Adipocyte (in vitro differentiated cells): Measurements from ENCODE around the gene MRGPRF.

Experiments
- DNase-seq: peaks from one replicate; pipeline ENCODE4 v3.0.0-alpha.2; 2015; ENCODE audit warnings: low read depth
- H3K27me3 ChIP-seq: replicated peaks from 2 replicates; pipeline ENCODE4 v1.7.0; 2013; ENCODE audit warnings: mild to moderate bottlenecking, low read length, moderate library complexity; ENCODE audit not compliant: control insufficient read depth, insufficient read depth
- H3K36me3 ChIP-seq: 2 replicates; pipeline ENCODE4 v1.7.0; 2013; ENCODE audit warnings: low read length, mild to moderate bottlenecking, moderate library complexity; ENCODE audit not compliant: control insufficient read depth, insufficient read depth, severe bottlenecking
- H3K4me1 ChIP-seq: 2 replicates; pipeline ENCODE4 v1.7.0; 2013; ENCODE audit warnings: mild to moderate bottlenecking, low read length, moderate library complexity; ENCODE audit not compliant: control insufficient read depth, insufficient read depth
- H3K4me3 ChIP-seq: 2 replicates; pipeline ENCODE4 v1.7.0; 2013; ENCODE audit warnings: mild to moderate bottlenecking, low read length, moderate library complexity
- H3K9ac ChIP-seq: 2 replicates; pipeline ENCODE4 v1.7.0; 2013; ENCODE audit warnings: mild to moderate bottlenecking, low read length, moderate library complexity
- H3K9me3 ChIP-seq: 2 replicates; pipeline ENCODE4 v1.7.0; 2013; ENCODE audit warnings: mild to moderate bottlenecking, low read length, moderate library complexity; ENCODE audit not compliant: control insufficient read depth

The MRGPRF gene

DNA sequence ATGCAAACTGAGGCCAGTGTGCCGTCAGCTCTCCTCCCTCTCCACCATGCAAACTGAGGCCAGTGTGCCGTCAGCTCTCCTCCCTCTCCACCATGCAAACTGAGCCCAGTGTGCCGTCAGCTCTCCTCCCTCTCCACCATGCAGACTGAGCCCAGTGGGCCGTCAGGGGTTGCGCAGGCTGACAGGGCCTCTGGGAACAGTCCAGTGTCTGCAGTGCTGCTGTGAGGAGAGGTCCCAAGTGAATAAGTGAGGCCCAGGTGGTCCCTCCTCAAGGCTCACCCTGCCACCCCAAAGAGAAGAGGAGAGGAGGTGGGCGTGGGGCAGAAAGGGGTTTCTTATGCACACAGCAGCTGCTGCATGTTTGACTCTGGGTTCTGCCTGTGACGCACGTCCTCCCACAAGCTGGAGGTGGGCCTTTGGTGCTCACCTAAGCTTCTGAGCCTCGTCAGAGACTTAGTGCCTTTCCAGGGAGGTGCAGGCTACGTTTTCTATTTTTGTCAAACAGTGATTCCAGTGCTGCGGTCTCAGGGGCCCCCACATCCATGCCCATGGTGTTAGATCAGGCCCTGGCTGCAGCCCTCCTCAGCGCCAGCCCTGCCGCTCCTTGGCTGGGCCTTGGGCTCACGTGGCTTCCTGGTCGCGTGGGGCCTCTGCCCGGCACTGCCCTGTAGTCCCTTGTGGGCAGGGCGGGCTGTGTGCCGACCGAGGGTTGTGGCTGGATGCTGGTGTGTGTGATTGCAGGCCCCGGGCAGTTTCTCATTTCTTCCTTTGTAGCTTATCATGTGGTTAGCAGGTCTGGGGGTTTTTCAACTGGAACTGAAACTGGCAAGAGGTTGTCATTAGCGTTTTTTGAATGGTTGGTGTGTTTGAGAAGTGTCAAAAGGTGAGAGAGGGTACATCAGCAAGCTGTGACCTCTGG lies 42.8 kb upstream of the MRGPRF start:
- no peak overlapping the region for H3K4me3 ChIP-seq
- H3K9ac ChIP-seq: no peak overlapping the region
- no peaks in the 10 kb centered on the region for H3K9me3 ChIP-seq
- peaks cover 29% of the 10 kb centered on the region for H3K36me3 ChIP-seq
- DNase-seq: no peak
- peaks cover 15% of the 10 kb centered on the region for H3K4me1 ChIP-seq
- H3K27me3 ChIP-seq: no peaks in the 10 kb centered on the region

DNA sequence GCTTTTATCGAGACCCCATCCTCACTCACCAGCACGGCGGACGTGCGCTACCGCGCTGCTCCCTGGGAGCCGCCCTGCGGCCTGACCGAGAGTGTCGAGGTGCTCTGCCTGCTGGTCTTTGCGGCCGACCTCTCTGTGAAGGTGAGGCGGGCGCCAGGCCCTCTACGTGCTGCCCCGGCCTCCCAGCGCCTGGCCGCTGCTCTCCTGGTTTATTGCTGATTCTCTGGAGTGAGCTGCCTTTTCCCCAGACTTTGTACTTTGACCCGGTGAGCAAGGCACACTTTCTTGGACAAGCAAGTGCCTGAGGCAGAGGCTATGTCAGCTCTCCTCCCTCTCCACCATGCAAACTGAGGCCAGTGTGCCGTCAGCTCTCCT lies 42.2 kb upstream of the MRGPRF start:
- no peaks in the 10 kb centered on the region for H3K9me3 ChIP-seq
- peaks cover 24% of the 10 kb centered on the region for H3K36me3 ChIP-seq
- H3K4me1 ChIP-seq: peaks cover 19% of the 10 kb centered on the region
- H3K9ac ChIP-seq: no peak overlapping the region
- H3K4me3 ChIP-seq: no peak overlapping the region
- H3K27me3 ChIP-seq: no peaks in the 10 kb centered on the region
- no peak for DNase-seq

GRCh38 chr11:69054397-69055211 lies 41.6 kb upstream of the MRGPRF start:
- H3K4me1 ChIP-seq: peaks cover 25% of the 10 kb centered on the region
- no peaks in the 10 kb centered on the region for H3K27me3 ChIP-seq
- peaks cover 24% of the 10 kb centered on the region for H3K36me3 ChIP-seq
- H3K9me3 ChIP-seq: no peaks in the 10 kb centered on the region
- H3K9ac ChIP-seq: no peak overlapping the region
- DNase-seq: no peak
- H3K4me3 ChIP-seq: no peak overlapping the region

DNA sequence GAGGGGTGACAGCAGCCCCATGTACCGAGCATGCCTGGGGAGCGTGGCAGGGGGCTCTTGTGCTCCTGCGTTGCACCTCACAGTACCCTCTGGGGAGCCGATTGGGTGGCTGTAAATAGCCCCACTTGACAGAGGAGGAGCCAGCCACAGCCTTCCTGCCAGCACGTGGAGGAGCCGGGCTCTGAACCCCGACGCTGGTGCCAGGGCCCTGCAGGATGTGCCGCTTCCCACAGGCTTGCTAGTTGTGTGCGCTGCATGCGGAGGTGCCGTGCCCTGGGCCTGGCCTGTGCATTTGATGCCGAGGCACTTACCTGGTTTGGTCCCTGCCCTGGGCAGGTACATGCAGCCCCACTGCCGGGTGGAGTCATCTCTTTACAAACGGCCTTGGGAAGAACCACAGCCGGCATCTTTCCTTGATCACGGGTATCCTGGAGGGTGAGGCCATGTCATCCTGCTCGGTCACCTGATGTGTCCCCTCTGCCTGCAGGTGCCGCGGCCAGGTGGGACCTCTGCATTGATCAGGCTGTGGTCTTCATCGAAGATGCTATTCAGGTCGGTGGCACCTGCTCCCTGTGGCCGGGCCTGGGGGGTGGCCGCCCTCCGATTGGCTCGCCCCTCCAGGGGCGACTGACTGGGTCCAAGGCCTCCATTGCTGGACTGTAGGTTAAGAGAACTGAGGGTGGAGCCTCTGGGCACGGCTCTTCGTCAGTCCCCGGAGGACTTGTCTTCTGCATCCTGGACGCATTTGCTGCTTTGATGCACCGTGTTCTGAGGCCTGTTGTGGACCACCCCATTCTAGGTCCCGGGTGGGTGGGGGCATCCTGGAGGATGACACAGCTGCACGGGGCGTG lies 40.7 kb upstream of the MRGPRF start:
- Histone ChIP-seq H3K36me3 (peaks cover 24% of the 10 kb centered on the region), H3K4me1 (peaks cover 29% of the 10 kb centered on the region), H3K9me3 (no peaks in the 10 kb centered on the region), H3K9ac (no peak overlapping the region), H3K4me3 (no peak overlapping the region), H3K27me3 (no peaks in the 10 kb centered on the region)
- no peak for DNase-seq

GRCh38 chr11:69053169-69053477 lies 40.1 kb upstream of the MRGPRF start:
- no peaks in the 10 kb centered on the region for H3K27me3 ChIP-seq
- no peak overlapping the region for H3K4me3 ChIP-seq
- peaks cover 24% of the 10 kb centered on the region for H3K36me3 ChIP-seq
- no peaks in the 10 kb centered on the region for H3K9me3 ChIP-seq
- DNase-seq: no peak
- H3K9ac ChIP-seq: no peak overlapping the region
- H3K4me1 ChIP-seq: peaks cover 31% of the 10 kb centered on the region

GRCh38 chr11:69052343-69053168 lies 39.5 kb upstream of the MRGPRF start:
- Histone ChIP-seq H3K36me3 (peaks cover 19% of the 10 kb centered on the region), H3K9me3 (no peaks in the 10 kb centered on the region), H3K9ac (peak overlapping the region; percentile 22), H3K27me3 (no peaks in the 10 kb centered on the region), H3K4me3 (no peak overlapping the region), H3K4me1 (peaks cover 31% of the 10 kb centered on the region)
- DNase-seq: no peak

DNA sequence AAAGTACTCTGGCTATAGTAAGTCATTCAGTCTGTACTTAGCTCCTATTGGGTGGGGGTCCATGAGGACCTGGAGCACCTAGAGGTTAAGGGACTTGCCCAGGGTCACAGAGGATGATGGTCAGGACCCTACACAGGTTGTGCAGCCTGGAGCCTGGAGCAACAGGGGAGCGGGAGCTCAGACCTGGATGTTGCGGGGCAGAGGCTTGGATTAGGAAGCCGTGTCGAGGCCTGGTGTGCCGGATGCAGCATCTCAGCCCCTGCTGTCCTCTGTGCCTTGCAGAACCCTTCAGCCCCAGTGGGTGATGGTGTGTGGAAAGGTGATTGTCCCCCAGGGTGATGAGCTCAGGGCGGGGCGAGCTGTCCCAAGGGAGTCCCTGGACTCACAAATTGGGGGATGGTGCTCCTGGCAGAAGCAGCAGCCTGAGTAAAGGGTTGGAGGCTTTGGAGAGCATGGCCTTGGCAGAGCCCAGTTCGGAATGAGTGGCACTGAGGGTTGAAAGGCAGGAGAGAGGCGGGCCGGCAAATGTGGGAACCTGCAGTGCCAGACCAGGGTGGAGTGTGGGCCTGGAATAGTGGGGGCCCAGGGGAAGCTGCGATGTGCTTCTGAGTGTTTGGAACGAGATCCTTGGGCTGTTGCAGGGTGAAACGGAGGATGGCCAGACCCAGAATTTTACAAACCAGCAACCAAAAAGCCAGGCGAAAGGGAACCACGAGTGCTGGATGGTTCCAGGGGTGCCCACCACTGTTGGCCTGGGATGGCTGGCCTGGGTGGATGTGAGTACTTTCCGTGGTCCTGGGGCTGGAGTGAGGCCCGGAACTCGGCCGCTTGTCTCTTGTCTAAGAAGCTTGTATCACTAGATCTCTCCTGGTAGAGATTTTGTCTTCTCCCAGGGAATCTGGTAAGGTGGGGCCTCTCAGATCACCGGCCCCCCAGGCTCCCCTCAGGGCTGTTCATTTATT lies 38.6 kb upstream of the MRGPRF start:
- Histone ChIP-seq H3K27me3 (no peaks in the 10 kb centered on the region), H3K9me3 (no peaks in the 10 kb centered on the region), H3K9ac (peak overlapping the region; percentile 22), H3K36me3 (peaks cover 15% of the 10 kb centered on the region), H3K4me3 (no peak overlapping the region), H3K4me1 (peaks cover 31% of the 10 kb centered on the region)
- DNase-seq: no peak

DNA sequence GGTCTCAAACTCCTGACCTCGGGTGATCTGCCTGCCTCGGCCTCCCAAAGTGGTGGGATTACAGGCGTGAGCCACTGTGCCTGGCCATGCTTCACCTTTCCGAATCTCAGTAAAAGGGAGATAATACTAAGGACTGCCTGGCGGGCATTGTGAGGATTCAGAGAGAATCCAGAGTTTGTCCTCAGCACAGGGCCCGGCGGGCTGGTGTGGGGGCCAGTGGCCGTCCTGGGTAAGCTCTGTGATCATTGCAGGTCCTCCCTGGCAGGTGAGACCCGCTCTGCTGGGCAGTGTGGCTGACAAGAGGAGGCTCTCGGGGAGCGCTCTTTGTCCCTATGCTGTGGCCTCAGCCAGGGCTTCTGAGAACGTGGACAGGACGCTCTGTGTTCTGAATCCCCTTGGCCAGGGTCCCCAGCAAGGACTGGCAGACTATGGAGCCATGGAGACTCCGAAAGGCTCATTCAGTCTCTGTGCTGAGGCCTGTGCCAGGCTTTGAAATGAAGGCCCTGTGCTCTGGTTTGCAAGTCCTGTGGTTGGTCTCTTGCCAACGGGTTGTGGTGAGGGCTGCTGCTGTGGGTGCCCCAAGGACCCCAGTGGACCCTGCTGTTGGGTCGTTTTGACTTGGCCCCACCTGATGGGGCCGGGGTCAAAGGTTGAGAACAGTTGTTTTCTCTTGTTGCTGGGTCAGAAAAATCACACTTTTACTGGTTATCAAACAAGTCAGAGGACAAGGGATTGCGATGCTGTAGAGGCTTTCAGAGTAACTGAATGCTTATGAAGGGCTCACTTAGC lies 37.7 kb upstream of the MRGPRF start:
- no peak for DNase-seq
- peaks cover 15% of the 10 kb centered on the region for H3K36me3 ChIP-seq

DNA sequence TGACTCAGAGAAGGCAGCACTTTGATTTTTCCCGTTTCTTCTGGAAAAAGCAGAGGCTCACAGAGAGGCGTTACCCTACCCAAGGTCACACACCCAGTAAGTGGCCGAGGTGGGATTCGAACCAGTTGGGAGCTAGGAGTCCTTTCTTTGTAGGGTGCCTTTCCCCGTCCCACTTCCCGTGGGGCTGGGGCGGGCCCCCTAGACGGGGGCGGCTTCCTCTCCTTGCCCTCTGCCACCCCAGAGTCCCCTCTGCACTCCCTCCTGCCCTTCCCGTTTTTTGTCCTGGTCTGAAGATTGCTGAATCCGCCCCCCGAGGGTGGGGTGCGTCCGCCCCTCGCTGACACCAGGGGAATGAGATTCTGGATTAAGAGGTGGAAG lies 36.4 kb upstream of the MRGPRF start:
- Histone ChIP-seq H3K9me3 (no peaks in the 10 kb centered on the region), H3K4me3 (peak overlapping the region; percentile 94), H3K36me3 (peaks cover 7% of the 10 kb centered on the region), H3K27me3 (no peaks in the 10 kb centered on the region), H3K4me1 (peaks cover 37% of the 10 kb centered on the region), H3K9ac (peak overlapping the region; percentile 95)
- DNase-seq: no peak

More for the DNA sequence above, 37.7 kb upstream of the MRGPRF start:
- Histone ChIP-seq H3K9me3 (no peaks in the 10 kb centered on the region), H3K27me3 (no peaks in the 10 kb centered on the region), H3K4me3 (no peak overlapping the region), H3K9ac (peak overlapping the region; percentile 15), H3K4me1 (peaks cover 31% of the 10 kb centered on the region)
